ENCODE results near the gene MRPS30. TPM values are rescaled to one million over a fixed set of nuclear protein-coding genes. Genes with fewer than 3 reads are reported as not detected.
A peak's percentile ranks its signal among the peaks of the same experiment; 100 is the strongest.
"Not testable (repeated sequence)": the region's sequence is repeated elsewhere in the genome, so short reads cannot be mapped to it uniquely, and the experiment has no call there.

MRPS30 gene
- total RNA-seq: 10 to 100 TPM; 23.5 to 71.2 (median 28.8) TPM
- long read RNA-seq, transcript MRPS30-202 (5 exons, 1,678 nt): major isoform, 6 of 6 reads
- long read RNA-seq, partial matches to known transcripts: 0 of 6 reads
- long read RNA-seq, other reads (novel, unspliced or antisense): 0 of 6 reads

- ATAC-seq: peak; percentile 96 to 99 (median 98)
- Histone ChIP-seq H3K4me3 (peak within 1 kb of the TSS; percentile 84 to 91 (median 90)), H3K4me1 (peaks cover 0 to 14% (median 3%) of the 10 kb centered on the region in 4 donors), H3K9me3 (no peaks in the 10 kb centered on the region), H3K36me3 (peaks cover 0 to 21% (median 5%) of the 10 kb centered on the region in 4 donors), H3K27ac (peak within 1 kb of the TSS; percentile 83 to 93 (median 88)), H3K27me3 (no peaks in the 10 kb centered on the region)
- peak; percentile 86 to 96 (median 91) for DNase-seq
- intact Hi-C loops (cut with DNase I): no loop called here
- TF ChIP-seq CTCF (IDR thresholded peaks at IDR 0.05) (peak in 3 of 4 donors; percentile 35 to 51 (median 41)), POLR2A (IDR thresholded peaks at IDR 0.05) (peak; percentile 77)
- WGBS (ENCODE audit: insufficient coverage, low coverage, low lambda C conversion rate, missing lambda C conversion rate): under 1% methylated on average over 11 of the region's 47 CpGs
Observed at GRCh38 chr5:44808435-44809214, at the start of gene MRPS30. Gene MRPS30 (plus strand): TSS chr5:44808947. CDS start chr5:44808963, 16 bp downstream.

GRCh38 chr5:44769200-44769876 is 39.4 kb upstream of the MRPS30 start:
- no peak for DNase-seq
- TF ChIP-seq POLR2A (IDR thresholded peaks at IDR 0.05) (no peak), CTCF (IDR thresholded peaks at IDR 0.05) (no peak)
- H3K27ac ChIP-seq: no peak overlapping the region
- H3K27me3 ChIP-seq: no peaks in the 10 kb centered on the region
- intact Hi-C loops (cut with DNase I): no loop called here
- no peak for ATAC-seq
- H3K36me3 ChIP-seq: no peaks in the 10 kb centered on the region
- 56% methylated on average over 2 of the region's 2 CpGs for WGBS (ENCODE audit: insufficient coverage, low coverage, low lambda C conversion rate, missing lambda C conversion rate)
- H3K4me1 ChIP-seq: no peaks in the 10 kb centered on the region
- H3K9me3 ChIP-seq: no peaks in the 10 kb centered on the region
- H3K4me3 ChIP-seq: no peak overlapping the region

GRCh38 chr5:44769877-44770209 is 38.9 kb upstream of the MRPS30 start:
- intact Hi-C loops (cut with DNase I): no loop called here
- no peak overlapping the region for H3K4me3 ChIP-seq
- no peaks in the 10 kb centered on the region for H3K36me3 ChIP-seq
- H3K27ac ChIP-seq: no peak overlapping the region
- TF ChIP-seq POLR2A (IDR thresholded peaks at IDR 0.05) (no peak), CTCF (IDR thresholded peaks at IDR 0.05) (no peak)
- ATAC-seq (no peak), DNase-seq (no peak)
- no peaks in the 10 kb centered on the region for H3K27me3 ChIP-seq
- no peaks in the 10 kb centered on the region for H3K9me3 ChIP-seq
- 57% methylated on average over 5 of the region's 5 CpGs for WGBS (ENCODE audit: insufficient coverage, low coverage, low lambda C conversion rate, missing lambda C conversion rate)
- H3K4me1 ChIP-seq: no peaks in the 10 kb centered on the region

GRCh38 chr5:44770780-44771717 is 37.7 kb upstream of the MRPS30 start:
- no peak overlapping the region for H3K4me3 ChIP-seq
- no peak for TF ChIP-seq POLR2A (IDR thresholded peaks at IDR 0.05)
- TF ChIP-seq CTCF (IDR thresholded peaks at IDR 0.05): no peak
- no peaks in the 10 kb centered on the region for H3K4me1 ChIP-seq
- intact Hi-C loops (cut with DNase I): no loop called here
- 47% methylated on average over 6 of the region's 6 CpGs for WGBS (ENCODE audit: insufficient coverage, low coverage, low lambda C conversion rate, missing lambda C conversion rate)
- no peak for ATAC-seq
- no peak overlapping the region for H3K27ac ChIP-seq
- DNase-seq: no peak
- H3K36me3 ChIP-seq: no peaks in the 10 kb centered on the region
- no peaks in the 10 kb centered on the region for H3K9me3 ChIP-seq
- H3K27me3 ChIP-seq: no peaks in the 10 kb centered on the region

- H3K4me1 ChIP-seq; H3K36me3 ChIP-seq; H3K9me3 ChIP-seq; intact Hi-C loops (cut with DNase I); H3K27ac ChIP-seq; ATAC-seq; H3K27me3 ChIP-seq; H3K4me3 ChIP-seq: not testable (repeated sequence)
- WGBS (ENCODE audit: insufficient coverage, low coverage, low lambda C conversion rate, missing lambda C conversion rate): 90% methylated on average over 11 of the region's 11 CpGs
- DNase-seq: peak in 1 of 3 donors; percentile 34
Observed at GRCh38 chr5:44772397-44772796, 36.4 kb upstream of the MRPS30 start.
